ELF-1 (cell line): ENCODE results near the gene RORB.

Experiments
- DNase-seq: peaks from one replicate; pipeline ENCODE4 v3.0.0-alpha.2; 2016; ENCODE audit warnings: low read depth, low spot score

RORB gene

DNA sequence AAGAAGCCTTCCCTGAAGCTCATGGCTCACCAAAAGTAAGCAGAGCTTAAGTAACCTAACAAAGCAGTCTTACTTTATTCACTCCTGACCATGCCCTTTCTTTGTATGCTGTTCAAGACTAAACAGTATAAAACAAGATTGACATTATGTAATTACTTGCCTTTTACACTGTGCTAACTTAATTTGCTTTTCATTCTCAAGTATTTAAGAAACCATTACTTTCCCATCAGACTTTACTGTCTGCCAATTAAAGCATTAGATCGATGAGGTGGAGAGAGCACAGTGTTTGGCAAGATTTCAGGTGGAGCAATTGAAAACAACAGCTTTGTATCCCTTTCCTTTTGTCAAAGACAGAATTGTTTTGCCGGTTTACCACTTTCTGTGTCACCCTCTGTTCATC, 98.2 kb downstream of the RORB start:
- no peak for DNase-seq

DNA sequence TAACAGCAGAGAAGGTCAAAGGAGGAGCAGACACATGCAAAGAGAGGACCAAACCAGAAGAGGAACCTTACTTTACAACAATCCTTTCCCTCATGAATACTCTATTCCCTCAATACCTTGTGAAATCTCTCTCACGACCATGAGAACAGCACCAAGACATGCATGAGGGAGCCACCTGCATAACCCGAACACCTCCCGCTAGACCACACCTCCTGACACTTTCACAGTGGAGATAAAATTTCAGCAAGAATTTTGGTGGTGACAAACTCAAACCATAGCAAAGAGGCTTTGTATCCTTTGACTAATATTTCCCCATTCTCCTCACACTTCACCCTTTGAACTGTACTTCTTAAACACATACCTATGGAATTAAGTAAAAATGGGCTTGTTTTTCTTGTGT, 101.7 kb downstream of the RORB start:
- DNase-seq: no peak

DNA sequence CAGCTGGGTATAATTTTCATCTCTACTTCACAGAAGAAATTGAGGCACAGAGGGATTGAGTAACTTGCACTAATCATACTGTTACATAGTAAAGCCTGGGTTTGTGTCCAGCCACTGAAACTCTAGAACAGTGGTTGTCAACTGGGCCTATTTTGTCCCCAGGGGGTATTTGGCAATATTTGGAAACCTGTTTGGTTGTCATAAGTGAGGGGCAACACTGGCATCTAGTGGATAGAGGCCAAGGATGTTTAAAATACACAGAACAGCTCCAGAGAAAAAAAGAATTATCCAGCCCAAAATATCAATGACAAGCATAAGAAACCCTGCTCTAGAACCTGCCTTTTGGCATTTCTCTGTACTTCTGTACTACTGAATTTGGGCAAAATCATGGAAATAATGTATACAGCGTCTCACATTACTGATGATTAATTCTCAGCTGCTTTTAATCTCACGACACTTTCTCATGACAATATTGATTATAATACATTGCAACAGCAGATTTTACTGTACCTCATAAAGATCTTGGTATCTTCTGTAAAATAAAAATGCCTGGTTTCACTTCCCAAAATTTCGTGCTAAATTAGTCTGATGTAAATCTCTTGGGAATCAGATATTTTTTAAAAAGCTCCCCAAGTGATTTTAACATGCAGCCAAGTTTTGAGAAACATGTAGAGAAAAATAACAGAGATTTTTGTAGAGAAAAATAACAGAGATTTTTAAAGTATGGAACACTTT, 112.7 kb downstream of the RORB start:
- DNase-seq: no peak

DNA sequence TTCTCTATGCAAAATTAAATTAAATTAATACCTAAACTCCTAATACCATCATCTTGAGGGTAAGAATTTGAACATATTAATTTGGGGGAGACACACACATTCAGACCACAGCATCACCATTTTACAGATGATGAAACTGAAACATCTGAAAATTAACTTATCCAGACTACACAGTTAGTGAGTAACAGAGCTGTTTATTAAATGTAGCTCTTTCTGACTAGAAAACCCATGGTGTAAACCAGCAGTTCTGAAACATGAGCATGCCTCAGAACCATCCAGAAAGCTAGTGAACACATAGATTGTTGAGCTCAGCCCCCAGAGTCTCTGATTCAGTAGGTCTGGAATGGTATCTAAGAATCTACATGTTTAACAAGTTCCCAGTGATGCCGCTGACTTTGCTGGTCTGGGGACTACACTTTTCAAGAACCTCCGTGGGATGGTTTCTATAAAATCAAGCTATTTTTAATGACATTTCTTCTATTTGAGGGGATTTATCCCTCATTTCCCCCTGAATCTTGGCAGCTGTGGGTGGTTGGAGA, 113.5 kb downstream of the RORB start:
- no peak for DNase-seq

DNA sequence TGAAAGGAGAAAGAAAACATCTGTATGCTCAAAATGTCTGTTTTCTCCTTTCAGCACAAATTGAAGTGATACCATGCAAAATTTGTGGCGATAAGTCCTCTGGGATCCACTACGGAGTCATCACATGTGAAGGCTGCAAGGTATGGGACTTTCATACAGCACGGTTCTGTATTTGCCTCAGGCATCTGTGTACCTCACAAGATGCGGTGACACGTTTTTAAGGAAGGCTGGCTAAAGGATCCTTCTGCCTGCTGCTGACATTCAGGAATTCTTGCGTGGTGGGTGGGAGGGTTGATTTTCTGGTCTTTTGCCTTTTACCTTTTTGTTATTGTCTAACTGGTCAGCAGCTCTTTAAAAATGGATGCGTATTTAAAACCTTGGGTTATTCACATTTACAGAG, 133.1 kb downstream of the RORB start:
- DNase-seq: peak; percentile 3

- no peak for DNase-seq
These were observed 142.0 kb downstream of the RORB start for GRCh38 chr9:74639112-74639511.

GRCh38 chr9:74642376-74642775, 145.2 kb downstream of the RORB start:
- no peak for DNase-seq

- no peak for DNase-seq
These were observed 146.3 kb downstream of the RORB start for GRCh38 chr9:74643303-74643923.

DNA sequence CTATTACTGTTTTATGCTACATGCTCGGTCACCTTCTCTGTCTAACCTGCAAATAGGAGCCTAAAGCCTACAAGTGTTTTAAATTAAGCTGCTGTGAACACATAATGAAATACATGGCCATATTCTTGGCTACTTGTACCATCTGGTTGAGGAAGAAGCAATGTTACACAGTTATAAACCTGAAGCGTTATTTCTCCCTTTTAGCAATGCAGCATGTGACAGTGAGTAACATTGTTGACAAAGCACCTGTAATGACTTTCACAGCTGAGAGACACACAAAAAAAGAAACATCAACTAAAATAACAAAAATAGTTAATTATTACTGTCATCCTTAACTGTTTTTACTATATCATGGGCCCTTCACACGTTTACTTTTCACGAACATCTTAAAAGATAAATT, 146.9 kb downstream of the RORB start:
- no peak for DNase-seq

DNA sequence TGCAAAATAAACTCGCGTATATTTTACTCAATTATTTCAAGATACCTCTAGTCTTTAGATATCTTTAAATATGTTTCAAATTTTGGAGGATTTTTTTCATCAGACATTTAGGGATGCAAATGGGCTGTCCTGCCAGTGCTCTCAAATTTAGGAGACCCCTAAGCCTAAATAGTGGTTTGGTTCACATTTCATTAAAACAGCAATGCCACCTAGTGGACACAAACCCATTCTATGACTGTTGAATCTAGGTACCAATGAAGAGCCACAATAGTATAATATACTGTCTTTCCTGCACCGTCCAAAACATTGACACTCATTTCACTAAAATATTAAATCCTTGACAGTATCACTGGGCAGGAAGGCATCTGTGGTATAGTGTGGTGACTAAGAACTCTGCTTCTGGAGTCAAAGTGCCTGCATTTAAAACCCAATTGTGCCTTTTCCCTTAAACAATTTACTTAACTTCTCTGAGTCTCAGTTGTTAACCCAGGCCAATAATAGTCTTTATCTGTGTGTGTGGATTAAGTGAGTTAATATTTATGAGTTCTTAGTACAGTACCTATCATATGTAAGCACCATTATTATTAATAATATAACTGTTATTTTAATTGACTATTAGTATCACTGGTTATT, 148.0 kb downstream of the RORB start:
- peak; percentile 4 for DNase-seq

- DNase-seq: no peak
These were observed 156.4 kb downstream of the RORB start for GRCh38 chr9:74653410-74654080.

DNA sequence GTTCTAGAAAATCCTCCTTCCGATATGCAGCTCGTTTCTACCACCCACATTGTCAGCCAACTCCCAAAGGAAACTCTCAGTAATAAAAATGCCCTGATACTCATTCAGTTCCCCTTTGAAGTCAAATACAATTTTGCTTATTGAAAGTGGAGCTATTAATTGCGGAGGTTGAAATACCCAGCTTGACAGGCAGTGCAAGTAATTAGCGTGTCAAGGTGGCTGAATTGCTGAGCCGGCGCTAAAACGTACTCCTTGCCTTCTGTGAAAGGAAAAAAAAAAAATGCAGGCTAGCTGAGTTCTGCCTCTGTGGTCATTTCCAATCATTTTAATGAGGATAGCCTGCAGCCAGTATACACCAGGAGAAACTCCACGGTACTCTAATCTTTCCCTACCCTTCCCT, 165.5 kb downstream of the RORB start:
- DNase-seq: peak; percentile 2

DNA sequence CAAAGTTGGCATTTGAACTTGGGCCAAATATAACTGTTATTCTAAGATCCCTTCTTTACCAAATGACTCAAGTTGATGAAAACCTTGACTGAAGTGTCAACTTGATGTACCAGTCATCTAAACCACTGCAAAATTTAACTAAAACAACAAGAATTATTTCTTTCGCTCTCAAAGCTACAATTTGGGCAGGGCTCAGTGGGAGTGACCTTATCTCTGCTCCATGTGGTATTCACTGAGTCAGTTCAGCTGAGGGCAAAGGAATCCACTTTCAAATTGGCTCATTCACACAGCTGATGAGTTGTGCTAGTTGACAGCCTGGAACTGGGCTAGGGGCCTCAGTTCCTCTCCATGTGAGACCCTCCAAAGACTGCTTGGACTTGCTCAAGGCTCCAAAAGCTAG, 166.3 kb downstream of the RORB start:
- DNase-seq: no peak

GRCh38 chr9:74666625-74667316, 169.6 kb downstream of the RORB start:
- no peak for DNase-seq

- DNase-seq: no peak
These were observed 175.1 kb downstream of the RORB start for GRCh38 chr9:74672237-74672636.

DNA sequence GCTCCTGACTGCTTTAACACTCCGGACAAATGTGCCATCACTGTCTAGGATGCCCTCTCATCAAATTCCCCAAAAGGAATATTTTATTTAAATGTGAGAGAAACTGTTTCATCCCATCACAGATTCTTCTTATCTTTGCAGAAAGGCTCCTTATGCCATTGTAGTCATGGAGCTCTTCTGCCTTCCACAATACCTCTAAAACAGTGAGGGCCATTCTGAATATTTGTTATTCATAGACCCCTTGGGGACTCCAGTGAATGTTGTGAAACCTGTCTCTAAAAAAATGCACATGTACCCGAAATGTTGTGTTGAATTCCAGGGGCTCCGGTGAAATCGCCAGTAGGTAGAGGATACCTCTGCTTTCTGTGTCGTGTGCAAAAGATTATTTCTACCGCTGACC, 176.9 kb downstream of the RORB start:
- no peak for DNase-seq

DNA sequence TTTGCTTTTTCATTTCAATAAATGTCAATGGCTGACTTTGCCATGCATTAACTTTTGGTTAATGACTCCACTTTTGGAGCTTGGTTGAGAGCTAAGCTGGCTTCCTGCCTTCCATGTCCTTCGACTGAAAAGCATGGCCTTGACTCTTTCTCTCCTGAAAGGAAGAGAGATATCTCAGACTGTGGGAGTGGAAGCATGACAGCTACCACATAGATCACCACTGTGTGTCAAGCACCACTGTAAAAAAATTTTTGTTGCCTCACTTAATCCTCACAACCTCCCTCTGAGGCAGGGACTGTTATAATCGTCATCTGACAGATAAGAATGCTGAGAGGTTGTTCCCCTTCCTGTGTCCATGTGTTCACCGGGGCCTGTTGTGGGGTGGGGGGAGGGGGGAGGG, 184.8 kb downstream of the RORB start:
- DNase-seq: no peak

- DNase-seq: no peak
These were observed 186.2 kb downstream of the RORB start for GRCh38 chr9:74683322-74683721.

- no peak for DNase-seq
These were observed 193.9 kb downstream of the RORB start for GRCh38 chr9:74691058-74691457.

- no peak for DNase-seq
These were observed 199.4 kb downstream of the RORB start for GRCh38 chr9:74696520-74696919.

DNA sequence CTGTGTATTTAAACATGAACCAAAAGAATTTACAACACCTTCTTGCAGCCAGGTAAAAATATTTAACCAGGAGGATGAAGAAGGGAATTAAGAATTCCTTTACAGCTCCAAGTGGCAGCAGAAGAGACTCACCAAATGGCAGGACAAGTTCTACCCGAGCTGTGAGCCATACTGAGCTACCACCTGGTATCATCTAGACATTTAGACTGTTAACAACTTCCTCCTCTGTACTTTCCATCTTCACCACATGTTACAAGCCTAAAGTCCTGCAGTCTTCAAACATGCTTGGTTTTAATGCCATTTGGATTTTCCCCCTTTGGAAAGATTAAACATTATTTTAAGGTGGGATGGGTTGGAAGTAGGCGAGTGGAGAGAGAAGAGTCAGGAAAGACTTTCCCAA, 200.4 kb downstream of the RORB start:
- DNase-seq: no peak

DNA sequence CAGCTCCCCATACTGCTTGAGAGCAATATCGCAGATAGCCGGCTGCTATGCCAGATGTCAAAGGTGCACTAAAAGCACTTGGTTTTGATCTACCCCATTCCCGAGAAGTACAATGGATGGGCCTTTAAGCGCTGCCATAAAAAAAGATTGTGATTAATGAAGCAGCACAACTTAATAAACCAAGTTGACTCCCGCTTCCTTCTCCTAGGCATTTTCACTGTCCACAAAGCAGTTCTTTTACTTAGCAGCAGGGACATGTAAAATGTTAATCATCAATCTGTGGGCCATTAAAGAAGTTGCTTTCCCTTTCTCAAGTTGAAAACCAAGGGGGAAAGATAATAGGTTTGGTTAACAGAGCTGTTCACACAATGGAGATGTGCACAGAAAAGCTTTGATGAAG, 214.2 kb downstream of the RORB start:
- DNase-seq: no peak
